Mammary epithelial cell (primary cell): ENCODE results near the gene TMPRSS5.

Experiments used
- EZH2 ChIP-seq: IDR thresholded peaks from 2 replicates; pipeline ENCODE4 v1.6.1; 2012; ENCODE audit warnings: low read length, inconsistent platforms, borderline replicate concordance
- TF ChIP-seq, protein P1 (sequence below), 2 donors: IDR thresholded peaks in 1 of 2; conservative IDR thresholded peaks in 1 of 2; 2 replicates each; pipeline ENCODE4 v1.5.1; 2011 to 2012; ENCODE audit warnings: inconsistent platforms in 2 of 2, low read length in 2 of 2, mild to moderate bottlenecking in 2 of 2, control low read depth in 1 of 2, low read depth in 1 of 2; ENCODE audit not compliant: insufficient read depth in 1 of 2; ENCODE audit errors: extremely low read depth in 1 of 2

DNA sequence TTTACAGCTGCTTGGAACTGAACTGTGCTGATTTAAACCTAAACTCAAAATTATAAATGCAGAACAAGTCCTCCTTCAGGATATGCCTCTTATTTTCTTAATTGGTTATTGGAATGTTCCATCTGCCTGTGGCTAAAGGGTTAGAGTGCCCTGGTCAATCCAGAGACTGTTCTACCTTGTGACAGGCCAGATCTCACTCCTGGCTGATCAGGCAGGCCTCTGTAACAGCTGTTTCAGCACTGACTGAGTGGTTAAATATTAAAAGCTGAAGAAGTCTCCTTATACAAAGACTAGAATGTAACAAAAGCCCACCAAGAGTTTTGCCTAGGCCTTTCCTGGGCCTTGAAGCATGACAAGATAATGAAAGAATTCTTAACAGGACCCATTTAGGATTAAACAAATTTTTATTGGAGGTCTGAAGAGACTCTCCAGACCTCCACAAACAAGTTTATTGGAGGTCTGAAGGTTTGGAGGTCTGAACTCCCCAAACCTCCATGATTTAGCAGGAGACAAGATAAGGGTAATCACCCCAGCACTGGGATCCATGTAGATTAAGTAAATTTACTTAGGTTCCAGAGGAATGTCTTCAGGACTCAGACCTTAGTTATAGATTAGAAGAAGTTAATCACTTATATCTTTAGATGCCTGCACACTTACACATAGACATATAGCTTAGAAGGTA, 35.8 kb downstream of the TMPRSS5 start:
- TF ChIP-seq, protein P1, sequence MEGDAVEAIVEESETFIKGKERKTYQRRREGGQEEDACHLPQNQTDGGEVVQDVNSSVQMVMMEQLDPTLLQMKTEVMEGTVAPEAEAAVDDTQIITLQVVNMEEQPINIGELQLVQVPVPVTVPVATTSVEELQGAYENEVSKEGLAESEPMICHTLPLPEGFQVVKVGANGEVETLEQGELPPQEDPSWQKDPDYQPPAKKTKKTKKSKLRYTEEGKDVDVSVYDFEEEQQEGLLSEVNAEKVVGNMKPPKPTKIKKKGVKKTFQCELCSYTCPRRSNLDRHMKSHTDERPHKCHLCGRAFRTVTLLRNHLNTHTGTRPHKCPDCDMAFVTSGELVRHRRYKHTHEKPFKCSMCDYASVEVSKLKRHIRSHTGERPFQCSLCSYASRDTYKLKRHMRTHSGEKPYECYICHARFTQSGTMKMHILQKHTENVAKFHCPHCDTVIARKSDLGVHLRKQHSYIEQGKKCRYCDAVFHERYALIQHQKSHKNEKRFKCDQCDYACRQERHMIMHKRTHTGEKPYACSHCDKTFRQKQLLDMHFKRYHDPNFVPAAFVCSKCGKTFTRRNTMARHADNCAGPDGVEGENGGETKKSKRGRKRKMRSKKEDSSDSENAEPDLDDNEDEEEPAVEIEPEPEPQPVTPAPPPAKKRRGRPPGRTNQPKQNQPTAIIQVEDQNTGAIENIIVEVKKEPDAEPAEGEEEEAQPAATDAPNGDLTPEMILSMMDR (conservative IDR thresholded peaks at IDR 0.05 in 1 of 2, IDR thresholded peaks at IDR 0.05 in 1 of 2; ENCODE audit: extremely low read depth in 1 of 2, insufficient read depth in 1 of 2, low read depth in 1 of 2, low read length in 2 of 2), result no peak
- no peak for TF ChIP-seq EZH2
